DND-41 (cell line): ENCODE measurements around the gene MRPS2.
"Not testable (repeated sequence)": the region's sequence is repeated elsewhere in the genome, so short reads cannot be mapped to it uniquely, and the experiment has no call there.

Experiments
- ATAC-seq: fragments of 200-7000 bp; cut with Tn5 transposase; 3 replicates; pipeline ENCODE4 v1.9.1; 2021; ENCODE audit warnings: low read depth; ENCODE audit not compliant: insufficient read depth
- DNase-seq: peaks from one replicate; pipeline ENCODE4 v3.0.0-alpha.2; 2020
- H2AFZ ChIP-seq: 2 replicates; pipeline ENCODE4 v1.6.0; 2012; ENCODE audit warnings: low read depth, low read length
- H3K27ac ChIP-seq: 2 replicates; pipeline ENCODE4 v1.5.1; 2012; ENCODE audit warnings: low read length, inconsistent platforms
- H3K27me3 ChIP-seq: fragments of 200-600 bp; sonication (generic); 2 replicates; pipeline ENCODE4 v1.6.0; 2012; ENCODE audit warnings: low read length, mild to moderate bottlenecking, inconsistent platforms; ENCODE audit not compliant: insufficient read depth, poor library complexity
- H3K36me3 ChIP-seq: 2 replicates; pipeline ENCODE4 v1.5.1; 2012; ENCODE audit warnings: low read length, inconsistent platforms; ENCODE audit not compliant: insufficient read depth
- H3K4me1 ChIP-seq: 2 replicates; pipeline ENCODE4 v1.5.1; 2012; ENCODE audit warnings: mild to moderate bottlenecking, low read length; ENCODE audit not compliant: insufficient read depth
- H3K4me2 ChIP-seq: 2 replicates; pipeline ENCODE4 v1.6.0; 2012; ENCODE audit warnings: mild to moderate bottlenecking, moderate library complexity, low read length, inconsistent platforms; ENCODE audit not compliant: insufficient read depth
- H3K4me3 ChIP-seq, 2 experiments: fragments of 200-600 bp in 1 of 2; shearing (Covaris generic) in 1 of 2; 2 replicates each; pipeline ENCODE4 v1.5.1; 2012 to 2016; ENCODE audit warnings: inconsistent platforms in 2 of 2, low read length in 2 of 2, mild to moderate bottlenecking in 2 of 2, low read depth in 1 of 2, moderate library complexity in 1 of 2
- H3K79me2 ChIP-seq: 2 replicates; pipeline ENCODE4 v1.6.0; 2012; ENCODE audit warnings: low read length, inconsistent platforms; ENCODE audit not compliant: insufficient read depth
- H3K9ac ChIP-seq: 2 replicates; pipeline ENCODE4 v1.6.0; 2012; ENCODE audit warnings: low read depth, mild to moderate bottlenecking, inconsistent platforms, low read length, moderate library complexity
- H3K9me3 ChIP-seq: 2 replicates; pipeline ENCODE4 v1.5.1; 2012; ENCODE audit warnings: low read length, moderate library complexity, mild to moderate bottlenecking, inconsistent platforms; ENCODE audit not compliant: insufficient read depth, severe bottlenecking
- H4K20me1 ChIP-seq: 2 replicates; pipeline ENCODE4 v1.6.0; 2012; ENCODE audit warnings: low read length; ENCODE audit not compliant: insufficient read depth
- EZH2 ChIP-seq: IDR thresholded peaks from 3 replicates; pipeline ENCODE4 v1.6.1; 2012; ENCODE audit warnings: borderline replicate concordance, low read depth, mild to moderate bottlenecking, moderate library complexity, low read length, inconsistent platforms; ENCODE audit not compliant: severe bottlenecking
- TF ChIP-seq, protein P1 (sequence below): IDR thresholded peaks from 2 replicates; pipeline ENCODE4 v1.5.1; 2012; ENCODE audit warnings: borderline replicate concordance, low read length, moderate library complexity, mild to moderate bottlenecking; ENCODE audit not compliant: poor library complexity, severe bottlenecking; ENCODE audit errors: extremely low read depth

Gene MRPS2

GRCh38 chr9:135533113-135533512 lies 32.6 kb downstream of the MRPS2 start:
- no peak overlapping the region for H2AFZ ChIP-seq
- H3K79me2 ChIP-seq = no peaks in the 10 kb centered on the region
- ATAC-seq (no peak), DNase-seq (no peak)
- no peak overlapping the region for H3K4me3 ChIP-seq
- peaks cover 3% of the 10 kb centered on the region for H3K27me3 ChIP-seq
- H3K9me3 ChIP-seq = no peaks in the 10 kb centered on the region
- no peaks in the 10 kb centered on the region for H3K36me3 ChIP-seq
- H4K20me1 ChIP-seq = no peaks in the 10 kb centered on the region
- H3K27ac ChIP-seq = no peak overlapping the region
- no peak for TF ChIP-seq EZH2
- TF ChIP-seq, protein P1, sequence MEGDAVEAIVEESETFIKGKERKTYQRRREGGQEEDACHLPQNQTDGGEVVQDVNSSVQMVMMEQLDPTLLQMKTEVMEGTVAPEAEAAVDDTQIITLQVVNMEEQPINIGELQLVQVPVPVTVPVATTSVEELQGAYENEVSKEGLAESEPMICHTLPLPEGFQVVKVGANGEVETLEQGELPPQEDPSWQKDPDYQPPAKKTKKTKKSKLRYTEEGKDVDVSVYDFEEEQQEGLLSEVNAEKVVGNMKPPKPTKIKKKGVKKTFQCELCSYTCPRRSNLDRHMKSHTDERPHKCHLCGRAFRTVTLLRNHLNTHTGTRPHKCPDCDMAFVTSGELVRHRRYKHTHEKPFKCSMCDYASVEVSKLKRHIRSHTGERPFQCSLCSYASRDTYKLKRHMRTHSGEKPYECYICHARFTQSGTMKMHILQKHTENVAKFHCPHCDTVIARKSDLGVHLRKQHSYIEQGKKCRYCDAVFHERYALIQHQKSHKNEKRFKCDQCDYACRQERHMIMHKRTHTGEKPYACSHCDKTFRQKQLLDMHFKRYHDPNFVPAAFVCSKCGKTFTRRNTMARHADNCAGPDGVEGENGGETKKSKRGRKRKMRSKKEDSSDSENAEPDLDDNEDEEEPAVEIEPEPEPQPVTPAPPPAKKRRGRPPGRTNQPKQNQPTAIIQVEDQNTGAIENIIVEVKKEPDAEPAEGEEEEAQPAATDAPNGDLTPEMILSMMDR = no peak
- H3K4me2 ChIP-seq = no peak overlapping the region
- no peak overlapping the region for H3K9ac ChIP-seq
- H3K4me1 ChIP-seq = no peaks in the 10 kb centered on the region

DNA sequence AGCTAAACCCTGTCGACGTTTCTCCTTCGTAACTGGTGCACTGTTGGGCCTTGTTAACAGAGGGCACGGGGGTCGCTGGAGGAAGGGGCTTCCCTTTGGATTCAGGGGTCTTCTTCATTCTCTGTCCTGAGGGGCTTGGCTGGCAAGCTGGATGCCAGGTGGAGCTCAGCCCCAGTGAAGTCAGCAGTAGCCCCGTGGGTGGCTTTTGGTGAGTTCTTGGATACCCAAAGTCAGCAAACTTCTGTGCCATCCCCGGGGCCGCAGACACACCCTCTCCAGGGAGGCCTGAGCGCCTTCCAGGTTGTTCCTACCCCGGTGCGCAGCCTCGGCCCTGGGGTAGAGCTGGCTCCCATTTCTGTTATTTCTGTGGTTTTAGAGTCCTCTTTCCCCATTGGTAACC lies 33.2 kb downstream of the MRPS2 start:
- peaks cover 3% of the 10 kb centered on the region for H3K27me3 ChIP-seq

DNA sequence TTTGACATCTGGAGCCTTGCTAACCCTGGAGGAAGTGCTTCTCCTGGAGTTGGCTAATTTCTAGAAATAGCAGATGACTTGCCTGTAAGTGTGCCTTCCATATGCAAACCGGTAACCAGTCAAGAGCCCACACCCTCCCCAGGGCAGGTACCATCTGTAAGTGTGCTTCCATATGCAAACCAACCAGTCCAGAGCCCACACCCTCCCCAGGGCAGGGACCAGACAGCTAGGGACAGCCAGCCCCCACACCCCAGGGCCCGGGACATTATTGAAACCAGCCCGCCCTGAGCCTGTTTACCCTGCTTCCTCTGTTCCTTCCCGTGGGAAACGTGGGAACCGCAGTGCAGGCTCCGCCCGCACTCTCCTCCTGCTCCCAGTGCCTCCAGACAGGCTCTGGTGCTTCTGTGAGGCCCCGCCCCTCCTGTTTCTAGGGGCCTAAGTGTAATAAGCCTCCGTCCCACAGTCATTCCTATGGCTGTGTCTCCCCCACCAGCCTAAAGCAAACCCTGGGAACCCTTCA lies 33.8 kb downstream of the MRPS2 start:
- H3K4me2 ChIP-seq, H4K20me1 ChIP-seq, H3K9me3 ChIP-seq, H3K4me1 ChIP-seq, H3K4me3 ChIP-seq, H3K27ac ChIP-seq, H2AFZ ChIP-seq, H3K36me3 ChIP-seq, H3K27me3 ChIP-seq, H3K79me2 ChIP-seq, DNase-seq, H3K9ac ChIP-seq, ATAC-seq: not testable (repeated sequence)

More for the DNA sequence above, 33.2 kb downstream of the MRPS2 start:
- DNase-seq (no peak), ATAC-seq (no peak)
- Histone ChIP-seq H3K27ac (no peak overlapping the region), H3K4me2 (no peak overlapping the region), H3K36me3 (no peaks in the 10 kb centered on the region), H2AFZ (no peak overlapping the region), H3K4me3 (no peak overlapping the region), H4K20me1 (no peaks in the 10 kb centered on the region), H3K9me3 (no peaks in the 10 kb centered on the region), H3K79me2 (no peaks in the 10 kb centered on the region), H3K4me1 (no peaks in the 10 kb centered on the region), H3K9ac (no peak overlapping the region)
- TF ChIP-seq, protein P1 = no peak
- TF ChIP-seq EZH2 = no peak

GRCh38 chr9:135534826-135535225 lies 34.3 kb downstream of the MRPS2 start:
- not testable (repeated sequence) for H3K9me3 ChIP-seq, H3K36me3 ChIP-seq, ATAC-seq, H3K4me2 ChIP-seq, H3K9ac ChIP-seq, H3K27me3 ChIP-seq, H3K4me3 ChIP-seq, H4K20me1 ChIP-seq, H2AFZ ChIP-seq, H3K4me1 ChIP-seq, H3K27ac ChIP-seq, DNase-seq, H3K79me2 ChIP-seq

GRCh38 chr9:135535631-135536030 lies 35.1 kb downstream of the MRPS2 start:
- not testable (repeated sequence) for H4K20me1 ChIP-seq, H3K27me3 ChIP-seq, H3K36me3 ChIP-seq, H3K4me3 ChIP-seq, H3K79me2 ChIP-seq, H3K9me3 ChIP-seq, H3K27ac ChIP-seq, ATAC-seq, H3K9ac ChIP-seq, H2AFZ ChIP-seq, DNase-seq, H3K4me1 ChIP-seq, H3K4me2 ChIP-seq
